HFF-Myc (cell line): ENCODE measurements around the gene SRSF10.

Experiments used
- DNase-seq: peaks from one replicate; pipeline ENCODE4 v3.0.0-alpha.2; 2011; ENCODE audit warnings: low read depth; ENCODE audit errors: extremely low read depth
- H3K4me3 ChIP-seq: replicated peaks from 2 replicates; pipeline ENCODE4 v1.5.1; 2011; ENCODE audit warnings: low read depth, mild to moderate bottlenecking, control low read depth, low read length
- TF ChIP-seq, protein P1 (sequence below): IDR thresholded peaks from 2 replicates; pipeline ENCODE4 v1.5.1; 2012; ENCODE audit warnings: mild to moderate bottlenecking, low read depth, low read length, control low read depth; ENCODE audit errors: missing control alignments

Gene SRSF10

DNA sequence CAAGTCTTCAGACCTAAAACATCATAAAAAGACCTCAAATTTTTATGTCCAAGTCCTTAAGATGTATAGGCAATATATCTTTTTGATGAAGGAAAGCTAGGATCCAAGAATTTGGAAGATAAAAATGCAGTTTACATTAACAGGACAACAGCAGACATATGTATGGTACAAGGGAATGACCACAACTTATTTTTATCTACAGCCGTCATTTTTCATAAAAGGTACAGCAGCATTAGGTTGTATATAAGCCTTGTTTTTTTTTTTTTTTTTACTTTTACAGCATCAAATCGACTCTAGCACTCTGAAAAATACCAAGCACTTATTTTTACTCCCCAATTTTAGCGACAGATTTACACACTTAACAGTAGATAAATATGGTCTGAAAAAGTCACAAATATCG is 1.3 kb downstream of the SRSF10 start:
- DNase-seq: no peak
- TF ChIP-seq, protein P1, sequence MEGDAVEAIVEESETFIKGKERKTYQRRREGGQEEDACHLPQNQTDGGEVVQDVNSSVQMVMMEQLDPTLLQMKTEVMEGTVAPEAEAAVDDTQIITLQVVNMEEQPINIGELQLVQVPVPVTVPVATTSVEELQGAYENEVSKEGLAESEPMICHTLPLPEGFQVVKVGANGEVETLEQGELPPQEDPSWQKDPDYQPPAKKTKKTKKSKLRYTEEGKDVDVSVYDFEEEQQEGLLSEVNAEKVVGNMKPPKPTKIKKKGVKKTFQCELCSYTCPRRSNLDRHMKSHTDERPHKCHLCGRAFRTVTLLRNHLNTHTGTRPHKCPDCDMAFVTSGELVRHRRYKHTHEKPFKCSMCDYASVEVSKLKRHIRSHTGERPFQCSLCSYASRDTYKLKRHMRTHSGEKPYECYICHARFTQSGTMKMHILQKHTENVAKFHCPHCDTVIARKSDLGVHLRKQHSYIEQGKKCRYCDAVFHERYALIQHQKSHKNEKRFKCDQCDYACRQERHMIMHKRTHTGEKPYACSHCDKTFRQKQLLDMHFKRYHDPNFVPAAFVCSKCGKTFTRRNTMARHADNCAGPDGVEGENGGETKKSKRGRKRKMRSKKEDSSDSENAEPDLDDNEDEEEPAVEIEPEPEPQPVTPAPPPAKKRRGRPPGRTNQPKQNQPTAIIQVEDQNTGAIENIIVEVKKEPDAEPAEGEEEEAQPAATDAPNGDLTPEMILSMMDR: no peak
- peak overlapping the region; percentile 80 for H3K4me3 ChIP-seq

DNA sequence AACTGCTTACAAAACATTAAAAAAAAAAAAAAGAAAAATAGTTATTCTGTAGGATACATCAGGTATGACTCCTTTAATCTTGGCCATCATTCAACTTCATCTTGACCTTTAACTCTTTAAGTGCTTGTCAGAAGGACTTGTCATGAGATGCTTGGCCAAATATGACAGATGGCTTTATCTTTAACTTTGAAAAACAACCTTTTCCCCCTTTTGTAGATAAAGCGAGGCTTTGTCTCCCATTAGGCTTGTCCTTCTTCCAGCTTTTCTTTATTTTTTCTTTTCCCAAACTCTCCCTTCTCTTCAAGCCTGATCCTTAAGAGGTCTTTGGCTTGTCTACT is 2.3 kb downstream of the SRSF10 start:
- no peak for DNase-seq
- TF ChIP-seq, protein P1: no peak
- H3K4me3 ChIP-seq: peak overlapping the region; percentile 80

DNA sequence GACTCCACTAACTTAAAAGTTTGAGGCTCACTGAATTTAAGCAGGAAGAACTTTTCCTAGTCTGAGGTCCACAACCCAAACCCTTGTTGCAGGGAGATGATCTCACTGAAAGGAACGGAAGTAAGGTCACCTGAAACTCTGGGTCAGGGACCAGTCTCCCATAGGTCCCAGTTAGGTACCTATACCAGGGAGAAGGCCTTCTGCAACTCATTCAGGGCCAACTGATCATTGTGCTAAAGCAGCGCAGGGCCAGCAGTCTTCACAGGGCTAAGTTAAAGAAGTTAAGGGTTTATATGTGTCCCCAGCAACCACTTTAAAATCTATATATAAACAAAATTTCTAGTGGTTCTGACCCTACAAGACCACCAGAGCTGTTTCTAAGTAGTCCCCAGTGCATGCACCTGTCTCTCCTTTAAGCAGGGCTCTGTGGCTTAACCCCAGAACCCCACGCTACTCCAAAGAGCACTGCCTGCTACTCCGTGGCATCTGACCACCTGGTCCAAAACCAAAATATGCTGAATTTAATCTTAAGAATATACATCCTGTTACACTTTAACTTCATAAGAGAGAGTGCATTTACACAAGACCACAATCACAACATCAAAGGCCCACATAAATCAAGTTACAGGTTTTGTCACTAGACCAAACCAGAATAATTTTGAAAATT is 2.8 kb downstream of the SRSF10 start:
- DNase-seq: no peak
- peak overlapping the region; percentile 80 for H3K4me3 ChIP-seq
- TF ChIP-seq, protein P1: no peak

DNA sequence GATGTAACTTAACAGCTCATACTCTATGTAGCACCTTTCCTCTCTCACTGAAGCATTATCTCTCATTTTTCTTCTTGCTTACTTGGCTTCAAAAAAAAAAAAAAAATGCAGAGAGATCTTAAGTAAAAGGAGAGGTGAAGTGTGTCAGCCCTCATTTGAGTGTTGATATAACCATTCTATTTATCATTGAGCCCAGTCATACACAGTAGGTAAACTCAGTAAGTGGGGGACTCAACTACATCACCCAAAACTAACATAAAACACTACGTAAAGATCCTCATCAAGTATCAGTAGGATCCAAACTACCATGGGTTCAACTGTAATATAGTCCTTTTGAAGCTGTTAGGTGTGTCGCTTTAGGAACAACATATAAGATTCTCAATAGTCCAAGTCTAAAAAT is 12.3 kb downstream of the SRSF10 start:
- DNase-seq: no peak
- H3K4me3 ChIP-seq: no peak overlapping the region
- TF ChIP-seq, protein P1: no peak

DNA sequence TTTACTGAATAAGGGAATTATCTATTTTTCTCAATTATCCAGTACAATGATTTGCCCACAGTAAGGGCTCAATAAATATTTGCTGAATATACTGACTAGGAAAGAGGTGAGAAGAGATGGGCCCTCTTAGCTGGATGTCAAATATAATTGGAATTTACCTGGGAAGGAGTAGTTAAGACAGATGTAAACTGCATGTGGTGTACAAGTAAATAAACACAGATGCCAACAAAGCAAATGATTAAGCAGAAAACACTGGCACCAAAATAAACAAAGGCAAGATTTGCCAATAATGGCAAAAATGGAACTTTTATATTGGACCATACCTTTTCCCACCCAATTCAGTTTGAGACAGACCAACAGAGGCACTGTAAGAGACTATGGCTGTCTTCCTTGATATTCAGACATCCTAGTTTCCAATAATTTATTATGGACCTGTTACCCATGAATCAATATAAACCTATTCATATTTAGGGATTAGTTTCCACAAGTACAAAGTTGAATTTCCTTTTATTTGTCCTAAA is 13.1 kb downstream of the SRSF10 start:
- DNase-seq: no peak
- no peak overlapping the region for H3K4me3 ChIP-seq
- TF ChIP-seq, protein P1: no peak

DNA sequence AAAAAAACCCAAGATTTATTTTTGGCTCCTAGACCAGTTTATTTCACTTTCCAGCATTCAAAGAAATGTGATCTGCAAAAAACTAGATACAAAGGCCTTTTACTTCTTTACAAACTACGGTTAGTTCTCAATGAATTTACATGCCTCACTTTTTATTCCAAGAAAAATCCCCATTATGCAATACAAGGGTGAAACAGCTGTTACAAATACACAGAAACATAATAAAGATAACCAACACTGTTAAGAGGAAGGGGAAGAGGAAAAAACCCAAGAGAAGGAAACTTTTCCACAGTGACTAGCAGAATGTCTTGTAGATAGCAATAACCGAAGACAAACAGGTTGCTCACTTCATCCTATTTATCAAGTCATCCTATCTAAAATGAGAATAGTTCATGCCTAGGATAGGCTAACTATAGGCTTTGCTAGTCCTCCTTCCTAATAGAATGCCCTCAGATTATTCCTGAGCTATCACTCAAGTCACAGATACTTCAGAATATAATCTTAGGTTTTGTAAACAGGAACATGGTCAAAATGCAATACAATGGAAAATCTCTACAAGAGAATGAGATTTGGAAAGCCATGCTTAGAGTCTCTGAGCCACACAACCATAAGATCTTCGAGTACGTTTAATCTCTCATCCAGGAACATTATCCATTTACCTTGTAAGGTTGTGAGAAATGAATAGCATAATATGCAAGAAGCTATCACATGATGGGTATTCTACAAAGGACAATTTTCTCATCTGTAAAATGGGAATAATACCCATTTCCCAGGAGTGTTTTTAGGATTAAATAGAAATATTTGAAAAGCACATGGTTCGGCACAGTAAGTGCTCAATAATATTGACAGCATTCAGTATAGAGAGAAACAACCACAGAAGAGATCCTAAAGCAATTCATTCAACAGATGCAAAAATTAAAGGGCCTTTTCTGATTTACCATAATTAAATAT is 15.1 kb downstream of the SRSF10 start:
- no peak overlapping the region for H3K4me3 ChIP-seq
- TF ChIP-seq, protein P1: no peak
- DNase-seq: no peak
